Activated CD4-positive, CD25-positive, alpha-beta regulatory T cell treated with anti-CD3 and anti-CD28 coated beads, Interleukin-2, amount 50 U/mL, for 16 hours (primary cell): ENCODE data around the gene RDH13.
"Not testable (repeated sequence)": the region's sequence is repeated elsewhere in the genome, so short reads cannot be mapped to it uniquely, and the experiment has no call there.

Experiments used
- DNase-seq: peaks from one replicate; pipeline ENCODE4 v3.0.0-alpha.2; 2020; ENCODE audit warnings: low read depth, low spot score

The RDH13 gene

DNA sequence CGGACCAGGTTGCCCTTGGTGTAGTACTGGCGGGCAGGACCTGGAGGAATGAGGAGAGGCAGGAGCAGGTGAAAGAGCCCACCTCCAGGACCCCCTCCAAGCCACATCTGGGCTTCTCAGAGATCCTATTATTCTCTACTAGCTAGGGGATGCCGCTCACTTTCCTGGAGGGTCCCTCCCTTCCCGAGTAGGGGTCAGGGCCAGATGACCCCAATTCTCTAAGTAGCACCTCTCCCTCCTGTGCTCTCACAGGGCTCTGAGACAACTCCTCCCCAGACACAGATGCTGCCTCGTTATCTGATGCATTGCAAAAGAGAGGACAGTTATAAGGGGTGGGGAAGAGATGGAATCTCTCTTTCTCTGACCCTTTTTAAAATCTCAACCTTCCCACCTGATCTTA, 47.8 kb downstream of the RDH13 start:
- DNase-seq, result no peak

DNA sequence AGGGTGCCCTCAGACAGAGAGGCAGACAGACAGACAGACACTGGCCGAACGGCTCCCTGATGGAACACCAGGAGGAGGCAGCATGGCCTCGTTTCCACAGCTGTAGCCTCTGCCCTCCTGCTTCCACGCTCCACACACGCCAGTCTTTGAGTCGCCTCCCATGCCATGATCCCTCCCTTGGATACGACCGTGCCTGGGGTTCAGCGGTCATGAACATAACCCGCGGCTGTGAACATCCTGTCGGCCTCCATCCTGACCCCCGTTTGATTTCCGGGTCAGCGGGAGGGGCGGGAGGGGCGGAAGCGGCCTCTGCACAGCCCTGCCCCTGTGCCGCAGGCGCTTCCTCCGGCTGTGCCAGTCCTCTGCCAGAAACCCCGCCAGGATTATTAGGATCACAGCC, 48.2 kb downstream of the RDH13 start:
- DNase-seq, result no peak

DNA sequence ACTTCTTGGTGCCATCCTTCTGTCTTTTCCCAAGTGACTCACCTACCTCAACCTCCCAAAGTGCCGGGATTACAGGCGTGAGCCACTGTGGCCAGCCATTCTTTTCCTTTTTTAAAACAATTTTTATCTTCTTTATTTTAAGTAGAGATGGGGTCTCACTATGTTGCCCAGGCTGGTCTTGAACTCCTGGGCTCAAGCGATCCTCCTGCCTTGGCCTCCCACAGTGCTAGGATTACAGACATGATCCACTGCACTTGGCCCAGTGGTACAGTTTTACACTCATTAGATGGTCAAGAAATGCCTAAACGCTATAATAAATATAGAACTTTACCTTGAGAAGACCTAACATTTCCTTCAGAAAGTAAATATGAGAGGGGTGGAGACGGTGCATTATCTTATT, 49.4 kb downstream of the RDH13 start:
- DNase-seq, result no peak

DNA sequence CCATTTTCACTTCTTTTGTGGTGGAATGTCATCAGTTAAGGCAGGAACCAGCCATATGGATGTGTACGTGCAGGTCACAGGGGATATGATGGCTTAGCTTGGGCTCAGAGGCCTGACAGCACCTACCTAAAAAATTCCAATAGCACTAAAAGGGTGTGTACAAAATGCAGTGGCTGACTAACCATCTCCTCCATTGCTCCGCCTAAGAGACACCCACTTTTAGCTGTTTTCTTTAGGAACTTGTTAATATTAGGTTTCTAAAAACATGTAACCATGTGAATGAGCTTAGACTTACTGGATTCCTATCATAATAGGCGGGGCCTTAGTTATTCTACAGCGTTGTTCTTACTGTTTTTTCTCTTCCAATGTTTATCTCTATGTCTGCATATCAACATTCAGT, 50.6 kb downstream of the RDH13 start:
- DNase-seq, result no peak

DNA sequence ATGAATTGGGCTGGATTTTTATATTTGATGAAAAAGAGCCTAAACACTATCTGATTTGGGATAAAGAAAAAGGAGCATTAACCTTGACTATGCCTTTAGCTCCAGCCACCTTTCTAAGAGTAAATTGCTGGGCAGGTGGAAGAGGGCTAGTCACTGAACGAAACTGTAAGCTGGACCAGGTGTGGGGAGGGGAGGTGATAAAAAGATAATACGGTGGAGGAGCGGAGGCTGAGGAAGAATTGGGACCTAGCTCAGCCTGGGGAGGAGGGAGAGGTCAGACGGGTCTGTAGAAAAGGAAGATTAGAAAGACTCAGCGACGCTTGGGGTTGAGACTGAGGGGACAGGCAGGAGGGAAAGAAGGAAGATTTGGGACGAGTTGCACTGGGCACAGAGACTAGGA, 52.4 kb downstream of the RDH13 start:
- not testable (repeated sequence) for DNase-seq

DNA sequence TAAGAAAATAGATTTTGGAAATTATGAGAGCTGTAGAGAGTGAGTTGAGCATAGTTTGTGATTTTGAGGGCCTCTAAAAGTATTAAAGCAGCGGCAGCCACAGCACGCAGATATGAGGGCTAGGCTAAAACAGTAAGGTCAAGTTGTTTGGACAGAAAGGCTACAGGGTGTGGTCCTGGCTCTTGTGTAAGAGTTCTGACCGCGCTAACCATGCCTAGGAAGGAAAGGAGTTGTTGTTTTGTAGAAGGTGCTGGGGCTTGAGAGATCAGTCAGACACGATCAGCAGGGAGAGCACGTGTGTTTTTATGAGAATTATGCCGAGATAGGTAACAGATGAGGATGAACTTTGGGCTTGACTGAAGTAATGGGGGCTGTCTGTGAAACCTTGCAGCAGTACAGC, 54.2 kb downstream of the RDH13 start:
- DNase-seq, result not testable (repeated sequence)

DNA sequence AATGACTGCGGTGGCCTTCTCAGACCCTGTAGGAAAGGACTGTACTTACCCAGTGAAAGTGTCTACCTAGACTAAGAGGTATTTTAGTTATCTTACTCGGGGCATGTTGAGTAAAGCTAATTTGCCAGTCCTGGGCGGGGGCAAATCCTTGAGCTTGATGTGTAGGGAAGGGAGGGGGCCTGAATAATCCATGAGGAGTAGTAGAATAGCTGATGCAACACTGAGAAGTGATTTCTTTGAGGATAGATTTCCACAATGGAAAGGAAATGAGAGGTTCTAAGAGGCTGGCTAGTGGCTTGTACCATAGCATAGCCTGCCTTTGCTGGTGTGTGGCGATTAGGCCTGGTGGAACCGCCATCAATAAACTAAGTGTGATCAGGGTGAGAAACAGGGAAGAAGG, 54.8 kb downstream of the RDH13 start:
- DNase-seq, result not testable (repeated sequence)

DNA sequence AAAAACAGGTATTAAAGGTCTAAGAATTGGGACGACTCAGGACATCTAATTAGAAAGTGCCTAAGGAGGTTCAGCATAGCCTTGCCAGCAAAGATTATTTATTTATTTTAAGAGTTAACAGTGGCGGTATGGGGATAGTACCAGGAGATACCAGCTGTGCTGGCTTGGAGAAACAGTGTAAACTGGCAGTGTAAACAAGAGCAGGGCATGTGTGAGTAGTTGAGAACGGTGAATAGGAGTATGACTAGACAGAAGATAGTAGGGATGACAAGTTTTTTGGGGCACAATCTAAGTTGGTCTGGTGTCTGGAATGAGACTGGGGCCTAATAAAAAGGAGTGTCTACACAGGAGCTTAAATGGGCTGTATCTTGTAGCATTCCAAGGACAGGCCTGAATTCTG, 55.4 kb downstream of the RDH13 start:
- not testable (repeated sequence) for DNase-seq

DNA sequence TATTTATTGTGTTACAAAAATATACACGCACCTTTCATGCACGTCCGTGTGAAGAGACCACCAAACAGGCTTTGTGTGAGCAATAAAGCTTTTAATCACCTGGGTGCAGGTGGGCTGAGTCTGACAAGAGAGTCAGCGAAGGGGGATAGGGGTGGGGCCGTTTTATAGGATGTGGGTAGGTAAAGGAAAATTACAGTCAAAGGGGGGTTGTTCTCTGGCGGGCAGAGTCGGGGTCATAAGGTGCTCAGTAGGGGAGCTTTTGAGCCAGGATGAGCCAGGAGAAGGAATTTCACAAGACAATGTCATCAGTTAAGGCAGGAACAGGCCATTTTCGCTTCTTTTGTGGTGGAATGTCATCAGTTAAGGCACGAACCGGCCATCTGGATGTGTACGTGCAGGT, 56.2 kb downstream of the RDH13 start:
- not testable (repeated sequence) for DNase-seq

DNA sequence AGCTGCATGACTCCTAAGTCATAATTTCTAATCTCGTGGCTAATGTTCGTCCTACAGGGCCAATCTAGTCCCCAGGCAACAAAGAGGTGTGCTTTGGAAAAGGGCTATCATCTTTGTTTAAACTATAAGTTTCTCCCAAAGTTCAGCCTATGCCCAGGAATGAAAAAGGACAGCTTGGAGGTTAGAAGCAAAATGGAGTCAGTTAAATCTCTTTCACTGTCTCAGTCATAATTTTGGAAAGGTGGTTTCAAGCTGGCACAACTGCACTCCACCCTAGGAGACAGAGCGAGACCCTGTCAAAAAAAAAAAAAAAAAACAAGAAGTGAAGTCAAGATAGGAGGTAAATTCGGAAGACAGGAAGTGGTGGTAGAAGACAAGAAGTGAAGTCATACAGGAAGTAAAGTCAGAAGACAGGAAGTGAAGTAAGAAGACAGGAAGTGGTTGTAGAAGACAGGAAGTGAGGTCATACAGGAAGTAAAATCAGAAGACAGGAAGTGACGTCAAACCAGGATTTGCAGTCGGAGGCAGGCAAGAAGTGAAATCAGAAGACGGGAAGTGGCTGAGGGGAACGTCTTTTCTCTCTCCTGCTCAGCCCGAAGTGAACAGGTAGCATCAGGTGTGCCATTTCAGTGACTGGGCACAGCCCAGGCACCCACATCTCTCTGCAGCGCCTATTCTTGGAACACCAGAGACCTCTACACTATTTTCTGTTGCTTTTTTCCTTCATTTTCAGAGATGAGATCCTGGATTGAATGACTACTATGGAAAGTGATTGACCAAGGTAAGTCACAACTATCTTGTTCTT, 57.1 kb downstream of the RDH13 start:
- DNase-seq, result peak; percentile 21

DNA sequence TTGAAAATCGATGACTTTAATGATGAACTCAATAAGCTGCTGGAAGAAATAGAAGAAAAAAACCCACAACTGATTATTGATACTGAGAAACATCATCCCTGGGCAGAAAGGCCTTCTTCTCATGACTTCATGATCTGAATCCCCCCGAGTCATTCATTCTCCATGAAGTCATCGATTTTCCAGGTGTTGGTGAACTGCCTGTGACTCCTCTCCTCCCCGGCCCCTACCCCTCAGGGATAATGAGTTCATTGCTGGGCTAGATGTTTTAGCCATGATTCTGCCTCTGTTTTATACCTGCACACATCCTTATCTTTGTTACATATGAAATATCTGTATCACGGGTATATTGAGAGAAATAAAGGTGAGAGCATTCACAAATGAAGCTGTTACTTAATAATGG, 62.2 kb downstream of the RDH13 start:
- DNase-seq, result no peak

DNA sequence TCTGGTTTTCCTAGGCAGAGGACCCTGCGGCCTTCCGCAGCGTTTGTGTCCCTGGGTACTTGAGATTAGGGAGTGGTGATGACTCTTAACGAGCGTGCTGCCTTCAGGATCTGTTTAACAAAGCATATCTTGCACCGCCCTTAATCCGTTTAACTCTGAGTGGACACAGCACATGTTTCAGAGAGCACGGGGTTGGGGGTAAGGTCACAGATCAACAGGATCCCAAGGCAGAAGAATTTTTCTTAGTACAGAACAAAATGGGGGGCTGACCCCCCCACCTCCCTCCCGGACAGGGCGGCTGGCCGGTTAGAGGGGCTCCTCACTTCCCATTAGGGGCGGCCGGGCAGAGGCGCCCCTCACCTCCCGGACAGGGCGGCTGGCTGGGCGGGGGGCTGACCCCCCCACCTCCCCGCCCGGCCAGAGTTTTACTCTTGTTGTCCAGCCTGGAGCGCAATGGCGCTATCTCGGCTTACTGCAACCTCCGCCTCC, 64.2 kb downstream of the RDH13 start:
- DNase-seq, result not testable (repeated sequence)

DNA sequence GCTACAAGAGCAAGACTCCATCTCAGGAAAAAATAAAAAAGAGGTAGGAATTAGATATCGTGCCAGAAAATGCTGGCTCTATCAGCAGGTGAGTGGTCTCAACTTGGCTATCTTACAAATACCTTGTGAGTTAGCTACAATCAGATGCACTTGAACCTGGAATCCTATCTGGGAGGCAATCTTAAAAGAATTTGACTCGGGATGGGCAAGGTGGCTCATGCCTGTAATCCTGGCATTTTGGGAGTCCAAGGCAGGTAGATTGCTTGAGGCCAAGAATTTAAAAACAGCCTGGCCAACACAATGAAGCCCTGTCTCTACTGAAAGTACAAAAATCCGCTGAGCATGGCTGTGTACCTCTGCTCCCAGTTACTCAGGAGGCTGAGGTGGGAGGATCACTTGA, 67.4 kb downstream of the RDH13 start:
- no peak for DNase-seq
